ENCODE results near the gene MANBA.

The MANBA gene

GRCh38 chr4:102787096-102787881 is 26.5 kb upstream of the MANBA start:
- no peaks in the 10 kb centered on the region for H3K27me3 ChIP-seq (replicated peaks)

GRCh38 chr4:102786279-102786678 is 25.5 kb upstream of the MANBA start:
- DNase-seq: no peak
- no peak overlapping the region for H3K27ac ChIP-seq
- in situ Hi-C loops (cut with HindIII; ENCODE audit: low pct_ligation_motif_present, low sequenced_read_pairs): no loop called here
- TF ChIP-seq CTCF (IDR thresholded peaks at IDR 0.05; ENCODE audit: low read depth, low read length, missing control alignments): no peak
- H3K36me3 ChIP-seq (replicated peaks): peaks cover under 1% of the 10 kb centered on the region
- no peaks in the 10 kb centered on the region for H3K27me3 ChIP-seq (replicated peaks)
- no peak overlapping the region for H3K4me3 ChIP-seq (ENCODE audit: low read depth, low read length)

More at GRCh38 chr4:102787096-102787881, 26.5 kb upstream of the MANBA start:
- Histone ChIP-seq H3K36me3 (replicated peaks) (peaks cover 4% of the 10 kb centered on the region), H3K27ac (no peak overlapping the region), H3K4me3 (ENCODE audit: low read depth, low read length) (no peak overlapping the region)
- no peak for TF ChIP-seq CTCF (IDR thresholded peaks at IDR 0.05; ENCODE audit: low read depth, low read length, missing control alignments)
- in situ Hi-C loops (cut with HindIII; ENCODE audit: low pct_ligation_motif_present, low sequenced_read_pairs): no loop called here
- peak; percentile 49 for DNase-seq

- H3K4me3 ChIP-seq (ENCODE audit: low read depth, low read length): no peak overlapping the region
- no peak for TF ChIP-seq CTCF (IDR thresholded peaks at IDR 0.05; ENCODE audit: low read depth, low read length, missing control alignments)
- no peaks in the 10 kb centered on the region for H3K36me3 ChIP-seq (replicated peaks)
- in situ Hi-C loops (cut with HindIII; ENCODE audit: low pct_ligation_motif_present, low sequenced_read_pairs): no loop called here
- no peak overlapping the region for H3K27ac ChIP-seq
- H3K27me3 ChIP-seq (replicated peaks): no peaks in the 10 kb centered on the region
- DNase-seq: no peak
Measured at GRCh38 chr4:102783006-102783405, 22.2 kb upstream of the MANBA start.

- H3K36me3 ChIP-seq (replicated peaks): no peaks in the 10 kb centered on the region
- TF ChIP-seq CTCF (IDR thresholded peaks at IDR 0.05; ENCODE audit: low read depth, low read length, missing control alignments): no peak
- DNase-seq: no peak
- H3K27ac ChIP-seq: no peak overlapping the region
- in situ Hi-C loops (cut with HindIII; ENCODE audit: low pct_ligation_motif_present, low sequenced_read_pairs): no loop called here
- no peak overlapping the region for H3K4me3 ChIP-seq (ENCODE audit: low read depth, low read length)
- no peaks in the 10 kb centered on the region for H3K27me3 ChIP-seq (replicated peaks)
Measured at GRCh38 chr4:102781570-102781969, 20.8 kb upstream of the MANBA start.

GRCh38 chr4:102780476-102781144 is 19.8 kb upstream of the MANBA start:
- Histone ChIP-seq H3K36me3 (replicated peaks) (no peaks in the 10 kb centered on the region), H3K4me3 (ENCODE audit: low read depth, low read length) (no peak overlapping the region), H3K27me3 (replicated peaks) (no peaks in the 10 kb centered on the region), H3K27ac (no peak overlapping the region)
- in situ Hi-C loops (cut with HindIII; ENCODE audit: low pct_ligation_motif_present, low sequenced_read_pairs): no loop called here
- TF ChIP-seq CTCF (IDR thresholded peaks at IDR 0.05; ENCODE audit: low read depth, low read length, missing control alignments): no peak
- DNase-seq: peak; percentile 12
